Measurements from ENCODE around the gene RPA1.

- no peak for TF ChIP-seq CTCF (IDR thresholded peaks at IDR 0.05; ENCODE audit: low read length)
- TF ChIP-seq EZH2 (optimal IDR thresholded peaks at IDR 0.05; ENCODE audit: low read depth, low read length) = no peak
- no peak for TF ChIP-seq EZH2phosphoT487 (IDR thresholded peaks at IDR 0.05; ENCODE audit: low read length)
Measured at GRCh38 chr17:1897105-1897656, 67.4 kb downstream of the RPA1 start.

Measured in MM.1S (cell line).